GM21390 (cell line): Measurements from ENCODE around the gene MYCL.
A peak's percentile ranks its signal among the peaks of the same experiment; 100 is the strongest.

Experiments used
- ATAC-seq: cut with Tn5 transposase; IDR thresholded peaks from one replicate; pipeline ENCODE4 v1.9.1; 2021; ENCODE audit not compliant: unreplicated experiment

Gene MYCL

GRCh38 chr1:39857126-39857878 is 44.4 kb downstream of the MYCL start:
- ATAC-seq = no peak

GRCh38 chr1:39854738-39855137 is 47.0 kb downstream of the MYCL start:
- no peak for ATAC-seq

- ATAC-seq = no peak
Measured at GRCh38 chr1:39854314-39854713, 47.4 kb downstream of the MYCL start.

GRCh38 chr1:39852876-39853275 is 48.8 kb downstream of the MYCL start:
- ATAC-seq = no peak

GRCh38 chr1:39852214-39852791 is 49.4 kb downstream of the MYCL start:
- ATAC-seq = no peak

GRCh38 chr1:39850606-39851216 is 51.0 kb downstream of the MYCL start:
- ATAC-seq = no peak

GRCh38 chr1:39849203-39849602 is 52.5 kb downstream of the MYCL start:
- no peak for ATAC-seq

GRCh38 chr1:39847940-39848339 is 53.8 kb downstream of the MYCL start:
- no peak for ATAC-seq

GRCh38 chr1:39846796-39847195 is 54.9 kb downstream of the MYCL start:
- no peak for ATAC-seq

GRCh38 chr1:39845569-39846566 is 55.8 kb downstream of the MYCL start:
- ATAC-seq = peak; percentile 77
